Measurements from ENCODE around the gene SHKBP1. TPM values are rescaled to one million over a fixed set of nuclear protein-coding genes. Genes with fewer than 3 reads are reported as not detected.

The SHKBP1 gene
- total and polyA plus RNA-seq, 9 of the 15 experiments (the other 6 are each of a cell fraction or from before 2014, with no cell fraction given) = 1.2 to 58.1 (median 22.3) TPM

GRCh38 chr19:40533508-40533907, 43.2 kb upstream of the SHKBP1 start (continued):
- TF ChIP-seq MIER1 (IDR thresholded peaks at IDR 0.05; ENCODE audit: low read depth) = 0 out of 2 replicates have a peak, but pooled peaks have one; percentile 29
- TF ChIP-seq, protein P1, sequence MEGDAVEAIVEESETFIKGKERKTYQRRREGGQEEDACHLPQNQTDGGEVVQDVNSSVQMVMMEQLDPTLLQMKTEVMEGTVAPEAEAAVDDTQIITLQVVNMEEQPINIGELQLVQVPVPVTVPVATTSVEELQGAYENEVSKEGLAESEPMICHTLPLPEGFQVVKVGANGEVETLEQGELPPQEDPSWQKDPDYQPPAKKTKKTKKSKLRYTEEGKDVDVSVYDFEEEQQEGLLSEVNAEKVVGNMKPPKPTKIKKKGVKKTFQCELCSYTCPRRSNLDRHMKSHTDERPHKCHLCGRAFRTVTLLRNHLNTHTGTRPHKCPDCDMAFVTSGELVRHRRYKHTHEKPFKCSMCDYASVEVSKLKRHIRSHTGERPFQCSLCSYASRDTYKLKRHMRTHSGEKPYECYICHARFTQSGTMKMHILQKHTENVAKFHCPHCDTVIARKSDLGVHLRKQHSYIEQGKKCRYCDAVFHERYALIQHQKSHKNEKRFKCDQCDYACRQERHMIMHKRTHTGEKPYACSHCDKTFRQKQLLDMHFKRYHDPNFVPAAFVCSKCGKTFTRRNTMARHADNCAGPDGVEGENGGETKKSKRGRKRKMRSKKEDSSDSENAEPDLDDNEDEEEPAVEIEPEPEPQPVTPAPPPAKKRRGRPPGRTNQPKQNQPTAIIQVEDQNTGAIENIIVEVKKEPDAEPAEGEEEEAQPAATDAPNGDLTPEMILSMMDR (IDR thresholded peaks at IDR 0.05 in 2 of 3, conservative IDR thresholded peaks at IDR 0.05 in 1 of 3; ENCODE audit: insufficient read depth in 2 of 3, low read depth in 1 of 3, low read length in 3 of 3) = peak in 2 of 3 experiments; percentile 30 to 53; a peak in 2 of 6 replicates
- no peak for TF ChIP-seq BCL6 (CRISPR knock-in tag; IDR thresholded peaks at IDR 0.05)
- TF ChIP-seq, protein P2, sequence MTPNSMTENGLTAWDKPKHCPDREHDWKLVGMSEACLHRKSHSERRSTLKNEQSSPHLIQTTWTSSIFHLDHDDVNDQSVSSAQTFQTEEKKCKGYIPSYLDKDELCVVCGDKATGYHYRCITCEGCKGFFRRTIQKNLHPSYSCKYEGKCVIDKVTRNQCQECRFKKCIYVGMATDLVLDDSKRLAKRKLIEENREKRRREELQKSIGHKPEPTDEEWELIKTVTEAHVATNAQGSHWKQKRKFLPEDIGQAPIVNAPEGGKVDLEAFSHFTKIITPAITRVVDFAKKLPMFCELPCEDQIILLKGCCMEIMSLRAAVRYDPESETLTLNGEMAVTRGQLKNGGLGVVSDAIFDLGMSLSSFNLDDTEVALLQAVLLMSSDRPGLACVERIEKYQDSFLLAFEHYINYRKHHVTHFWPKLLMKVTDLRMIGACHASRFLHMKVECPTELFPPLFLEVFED (CRISPR knock-in tag; conservative IDR thresholded peaks at IDR 0.05) = 0 out of 2 replicates have a peak, but pooled peaks have one; percentile 43
- no peak for TF ChIP-seq NFXL1 (CRISPR knock-in tag; IDR thresholded peaks at IDR 0.05)
- no peak for TF ChIP-seq ZNF324 (CRISPR knock-in tag; IDR thresholded peaks at IDR 0.05)
- TF ChIP-seq EHMT2 (IDR thresholded peaks at IDR 0.05) = peak; percentile 90
- peak; percentile 6; the same call in 1 of the 2 replicates for TF ChIP-seq OTX1 (CRISPR knock-in tag; IDR thresholded peaks at IDR 0.05)
- TF ChIP-seq RAD21 (CRISPR knock-in tag; conservative IDR thresholded peaks at IDR 0.05 in 1 of 2, IDR thresholded peaks at IDR 0.05 in 1 of 2) = peak in 1 of 2 experiments; percentile 24; a peak in 1 of 4 replicates
- TF ChIP-seq DDX20 (tag; IDR thresholded peaks at IDR 0.05; ENCODE audit: low read depth) = no peak
- TF ChIP-seq ZNF584 (CRISPR knock-in tag; IDR thresholded peaks at IDR 0.05; ENCODE audit: low read depth) = no peak
- TF ChIP-seq, protein P3, sequence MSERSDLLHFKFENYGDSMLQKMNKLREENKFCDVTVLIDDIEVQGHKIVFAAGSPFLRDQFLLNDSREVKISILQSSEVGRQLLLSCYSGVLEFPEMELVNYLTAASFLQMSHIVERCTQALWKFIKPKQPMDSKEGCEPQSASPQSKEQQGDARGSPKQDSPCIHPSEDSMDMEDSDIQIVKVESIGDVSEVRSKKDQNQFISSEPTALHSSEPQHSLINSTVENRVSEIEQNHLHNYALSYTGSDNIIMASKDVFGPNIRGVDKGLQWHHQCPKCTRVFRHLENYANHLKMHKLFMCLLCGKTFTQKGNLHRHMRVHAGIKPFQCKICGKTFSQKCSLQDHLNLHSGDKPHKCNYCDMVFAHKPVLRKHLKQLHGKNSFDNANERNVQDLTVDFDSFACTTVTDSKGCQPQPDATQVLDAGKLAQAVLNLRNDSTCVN (CRISPR knock-in tag; IDR thresholded peaks at IDR 0.05) = 0 out of 2 replicates have a peak, but pooled peaks have one; percentile 44
- TF ChIP-seq NFIC (IDR thresholded peaks at IDR 0.05) = 0 out of 2 replicates have a peak, but pooled peaks have one; percentile 8

Data from K562 (cell line).